Aorta (tissue), 4 donors: ENCODE results near the gene VMO1. TPM values are rescaled to one million over a fixed set of nuclear protein-coding genes. Genes with fewer than 3 reads are reported as not detected.

Experiments
- polyA plus RNA-seq, 2 donors: library from polyadenylated mRNA; stranded (reverse); fragments of 200-250 nt; gene quantifications; one replicate each; pipeline ENCODE4 v1.2.3, GENCODE V29; 2013
- total RNA-seq, 2 donors: library from RNA; stranded (reverse); fragmentation: NEBNext Ultra II Directional; extraction: Animal tissue kit (Norgen Biotek cat#: 25700); gene quantifications; one replicate each; pipeline ENCODE4 v1.2.1, GENCODE V29; 2021
- donor health status: healthy with polysubstance abuse.
- donor health status: Bipolar disorder and iron deficiency.
- donor health status: DM: no; HTN: no; CAD: no.
- donor health status: DM: yes; HTN: yes; CAD: no.

Gene VMO1
- total and polyA plus RNA-seq, 4 donors: 1.5 to 19.3 (median 11.1) TPM

Other genes with a start within 250 kb of the VMO1 start
- 10 to 100 TPM; 35.2 to 36.6 TPM for gene MYBBP1A, start 231.0 kb downstream of the VMO1 start, total RNA-seq
- 10 to 100 TPM in 1 of 2 donors, 1 to 10 TPM in 1; 8.0 to 37.6 TPM for gene MYBBP1A, start 231.0 kb downstream of the VMO1 start, polyA plus RNA-seq
- not detected for gene GGT6, start 225.8 kb downstream of the VMO1 start, total RNA-seq
- 1 to 10 TPM in 1 of 2 donors, not detected in 1; 3.5 TPM for gene GGT6, start 225.8 kb downstream of the VMO1 start, polyA plus RNA-seq
- 1 to 10 TPM in 1 of 2 donors, under 1 TPM in 1; 0.49 to 1.7 TPM for gene SMTNL2, start 201.8 kb downstream of the VMO1 start, total RNA-seq
- gene SMTNL2, start 201.8 kb downstream of the VMO1 start, polyA plus RNA-seq: not detected
- gene ALOX15, start 144.7 kb downstream of the VMO1 start, total RNA-seq: not detected
- gene ALOX15, start 144.7 kb downstream of the VMO1 start, polyA plus RNA-seq: not detected
- gene PELP1, start 82.2 kb downstream of the VMO1 start, total RNA-seq: 10 to 100 TPM; 34.6 to 49.4 TPM
- gene PELP1, start 82.2 kb downstream of the VMO1 start, polyA plus RNA-seq: 10 to 100 TPM; 11.0 to 39.2 TPM
- 100 to 1,000 TPM in 1 of 2 donors, 10 to 100 TPM in 1; 71.8 to 119 TPM for gene ARRB2, start 75.7 kb downstream of the VMO1 start, total RNA-seq
- 10 to 100 TPM; 23.2 to 55.2 TPM for gene ARRB2, start 75.7 kb downstream of the VMO1 start, polyA plus RNA-seq
- gene MED11, start 54.9 kb downstream of the VMO1 start, total RNA-seq: 10 to 100 TPM in 1 of 2 donors, 1 to 10 TPM in 1; 7.9 to 16.7 TPM
- 10 to 100 TPM; 26.2 to 41.1 TPM for gene MED11, start 54.9 kb downstream of the VMO1 start, polyA plus RNA-seq
- gene ZMYND15, start 46.5 kb downstream of the VMO1 start, total RNA-seq: 1 to 10 TPM; 2.1 to 7.7 TPM
- gene ZMYND15, start 46.5 kb downstream of the VMO1 start, polyA plus RNA-seq: 1 to 10 TPM in 1 of 2 donors, under 1 TPM in 1; 0.87 to 1.0 TPM
- 10 to 100 TPM; 35.9 to 64.0 TPM for gene CXCL16, start 46.4 kb downstream of the VMO1 start, total RNA-seq
- 10 to 100 TPM; 11.0 to 33.7 TPM for gene CXCL16, start 46.4 kb downstream of the VMO1 start, polyA plus RNA-seq
- not detected for gene TM4SF5, start 14.5 kb downstream of the VMO1 start, total RNA-seq
- gene TM4SF5, start 14.5 kb downstream of the VMO1 start, polyA plus RNA-seq: 10 to 100 TPM in 1 of 2 donors, not detected in 1; 18.4 TPM
- gene GLTPD2, start 2.6 kb upstream of the VMO1 start, total RNA-seq: not detected
- gene GLTPD2, start 2.6 kb upstream of the VMO1 start, polyA plus RNA-seq: 1 to 10 TPM in 1 of 2 donors, not detected in 1; 3.4 TPM
- 10 to 100 TPM; 78.3 to 91.8 TPM for gene PSMB6, start 9.8 kb upstream of the VMO1 start, total RNA-seq
- 100 to 1,000 TPM; 171 to 186 TPM for gene PSMB6, start 9.8 kb upstream of the VMO1 start, polyA plus RNA-seq
- 10 to 100 TPM; 25.3 to 65.0 TPM for gene PLD2, start 20.8 kb upstream of the VMO1 start, total RNA-seq
- 10 to 100 TPM in 1 of 2 donors, 1 to 10 TPM in 1; 8.8 to 32.9 TPM for gene PLD2, start 20.8 kb upstream of the VMO1 start, polyA plus RNA-seq
- 10 to 100 TPM; 64.2 to 97.5 TPM for gene MINK1, start 47.0 kb upstream of the VMO1 start, total RNA-seq
- gene MINK1, start 47.0 kb upstream of the VMO1 start, polyA plus RNA-seq: 10 to 100 TPM; 22.2 to 40.0 TPM
- gene C17orf107, start 113.2 kb upstream of the VMO1 start, total RNA-seq: 1 to 10 TPM; 2.5 to 2.9 TPM
- 1 to 10 TPM in 1 of 2 donors, under 1 TPM in 1; 0.49 to 1.1 TPM for gene C17orf107, start 113.2 kb upstream of the VMO1 start, polyA plus RNA-seq
- gene CHRNE, start 116.7 kb upstream of the VMO1 start, total RNA-seq: 1 to 10 TPM in 1 of 2 donors, under 1 TPM in 1; 0.84 to 1.6 TPM
- under 1 TPM in 1 of 2 donors, not detected in 1; 0.61 TPM for gene CHRNE, start 116.7 kb upstream of the VMO1 start, polyA plus RNA-seq
- gene GP1BA, start 145.9 kb upstream of the VMO1 start, total RNA-seq: under 1 TPM in 1 of 2 donors, not detected in 1; 0.19 TPM
- gene GP1BA, start 145.9 kb upstream of the VMO1 start, polyA plus RNA-seq: under 1 TPM in 1 of 2 donors, not detected in 1; 0.08 TPM
- gene SLC25A11, start 153.7 kb upstream of the VMO1 start, total RNA-seq: 10 to 100 TPM; 28.3 to 29.5 TPM
- 10 to 100 TPM; 31.8 to 41.6 TPM for gene SLC25A11, start 153.7 kb upstream of the VMO1 start, polyA plus RNA-seq
- gene RNF167, start 153.9 kb upstream of the VMO1 start, total RNA-seq: 10 to 100 TPM; 45.6 to 51.8 TPM
- gene RNF167, start 153.9 kb upstream of the VMO1 start, polyA plus RNA-seq: 10 to 100 TPM; 39.3 to 89.3 TPM
- 100 to 1,000 TPM; 440 to 554 TPM for gene PFN1, start 162.2 kb upstream of the VMO1 start, total RNA-seq
- 100 to 1,000 TPM; 543 to 728 TPM for gene PFN1, start 162.2 kb upstream of the VMO1 start, polyA plus RNA-seq
- 1 to 10 TPM; 5.2 to 7.4 TPM for gene ENO3, start 164.8 kb upstream of the VMO1 start, total RNA-seq
- 10 to 100 TPM in 1 of 2 donors, 1 to 10 TPM in 1; 9.5 to 46.2 TPM for gene ENO3, start 164.8 kb upstream of the VMO1 start, polyA plus RNA-seq
- 10 to 100 TPM; 38.8 to 48.3 TPM for gene SPAG7, start 181.5 kb upstream of the VMO1 start, total RNA-seq
- 100 to 1,000 TPM in 1 of 2 donors, 10 to 100 TPM in 1; 43.5 to 109 TPM for gene SPAG7, start 181.5 kb upstream of the VMO1 start, polyA plus RNA-seq
- 10 to 100 TPM; 62.2 to 68.1 TPM for gene CAMTA2, start 201.3 kb upstream of the VMO1 start, total RNA-seq
- 10 to 100 TPM; 21.7 to 67.5 TPM for gene CAMTA2, start 201.3 kb upstream of the VMO1 start, polyA plus RNA-seq
- gene INCA1, start 211.2 kb upstream of the VMO1 start, total RNA-seq: 1 to 10 TPM; 1.2 to 1.9 TPM
- 1 to 10 TPM; 1.3 to 4.9 TPM for gene INCA1, start 211.2 kb upstream of the VMO1 start, polyA plus RNA-seq
- gene KIF1C, start 211.6 kb upstream of the VMO1 start, total RNA-seq: 100 to 1,000 TPM; 187 to 235 TPM
- gene KIF1C, start 211.6 kb upstream of the VMO1 start, polyA plus RNA-seq: 100 to 1,000 TPM in 1 of 2 donors, 10 to 100 TPM in 1; 89.0 to 371 TPM
- gene SLC52A1, start 249.1 kb upstream of the VMO1 start, total RNA-seq: not detected
- under 1 TPM in 1 of 2 donors, not detected in 1; 0.88 TPM for gene SLC52A1, start 249.1 kb upstream of the VMO1 start, polyA plus RNA-seq